Fibroblast of skin of left biceps (primary cell): Measurements from ENCODE around the gene MSRB1.
"Not testable (repeated sequence)": the region's sequence is repeated elsewhere in the genome, so short reads cannot be mapped to it uniquely, and the experiment has no call there.

Experiments
- DNase-seq, 2 experiments: peaks; one replicate each; pipeline ENCODE4 v3.0.0-alpha.2; 2013; ENCODE audit warnings: low read depth in 2 of 2

MSRB1 gene

DNA sequence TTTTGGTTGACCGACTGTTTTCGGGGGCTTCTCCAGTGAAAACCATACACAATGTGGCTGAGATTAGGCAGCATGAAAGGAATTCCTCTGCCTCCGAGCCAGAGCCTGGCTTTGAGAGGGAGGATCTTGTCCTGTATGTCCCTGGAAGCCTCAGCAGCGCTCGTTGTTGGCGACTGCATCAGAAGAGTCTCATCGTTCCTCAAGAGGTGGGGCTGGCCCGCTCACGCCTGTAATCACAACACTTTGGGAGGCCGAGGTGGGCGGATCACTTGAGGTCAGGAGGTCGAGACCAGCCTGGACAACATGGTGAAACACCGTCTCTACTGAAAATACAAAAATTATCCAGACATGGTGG, 39.8 kb downstream of the MSRB1 start:
- DNase-seq: no peak

DNA sequence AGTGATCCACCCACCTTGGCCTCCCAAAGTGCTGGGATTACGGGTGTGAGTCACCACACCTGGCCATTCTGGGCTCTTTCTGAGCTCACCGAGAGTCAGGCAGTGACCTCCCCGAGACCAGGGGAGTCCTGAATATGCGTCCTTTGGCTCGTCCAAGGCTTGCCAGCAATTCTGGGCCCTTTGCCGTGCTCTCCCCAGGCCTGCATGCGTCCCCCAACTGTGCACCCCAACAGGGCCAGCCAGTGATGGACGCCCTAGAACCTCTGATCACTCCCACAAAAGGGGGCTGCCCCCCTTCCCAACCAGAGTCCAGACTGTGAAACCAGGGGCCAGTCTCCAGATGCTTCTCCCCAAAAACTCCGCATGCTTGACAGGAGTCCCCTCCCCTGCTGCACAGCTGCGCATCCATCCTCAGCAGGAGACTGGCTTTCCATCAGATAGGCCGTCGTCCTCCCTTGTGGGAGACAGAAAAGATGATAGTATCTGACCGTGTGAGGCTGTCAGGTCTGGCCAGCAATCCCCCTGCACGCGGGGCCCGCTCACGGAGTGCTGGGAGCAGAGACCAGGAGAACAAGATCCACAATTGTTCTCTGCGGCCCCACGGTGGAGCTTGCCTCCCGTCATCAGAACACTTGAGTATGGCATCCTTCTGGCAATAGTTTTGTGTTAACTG, 40.3 kb downstream of the MSRB1 start:
- no peak for DNase-seq

DNA sequence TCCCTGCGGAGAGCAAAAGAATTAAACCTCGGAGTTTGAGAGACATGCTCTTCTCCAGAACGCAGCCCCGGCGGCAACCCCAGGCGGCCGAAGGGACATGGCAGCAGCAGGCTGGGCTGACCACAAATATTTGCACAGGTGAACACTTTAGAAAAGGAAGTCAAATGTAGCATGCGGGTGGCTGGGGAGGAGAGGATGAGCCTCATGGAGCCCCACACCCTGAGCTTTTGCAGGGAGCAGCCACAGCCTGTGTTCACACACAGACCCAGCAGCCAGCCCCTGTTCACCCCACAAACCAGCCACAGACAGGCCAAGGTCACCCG, 42.6 kb downstream of the MSRB1 start:
- no peak for DNase-seq

DNA sequence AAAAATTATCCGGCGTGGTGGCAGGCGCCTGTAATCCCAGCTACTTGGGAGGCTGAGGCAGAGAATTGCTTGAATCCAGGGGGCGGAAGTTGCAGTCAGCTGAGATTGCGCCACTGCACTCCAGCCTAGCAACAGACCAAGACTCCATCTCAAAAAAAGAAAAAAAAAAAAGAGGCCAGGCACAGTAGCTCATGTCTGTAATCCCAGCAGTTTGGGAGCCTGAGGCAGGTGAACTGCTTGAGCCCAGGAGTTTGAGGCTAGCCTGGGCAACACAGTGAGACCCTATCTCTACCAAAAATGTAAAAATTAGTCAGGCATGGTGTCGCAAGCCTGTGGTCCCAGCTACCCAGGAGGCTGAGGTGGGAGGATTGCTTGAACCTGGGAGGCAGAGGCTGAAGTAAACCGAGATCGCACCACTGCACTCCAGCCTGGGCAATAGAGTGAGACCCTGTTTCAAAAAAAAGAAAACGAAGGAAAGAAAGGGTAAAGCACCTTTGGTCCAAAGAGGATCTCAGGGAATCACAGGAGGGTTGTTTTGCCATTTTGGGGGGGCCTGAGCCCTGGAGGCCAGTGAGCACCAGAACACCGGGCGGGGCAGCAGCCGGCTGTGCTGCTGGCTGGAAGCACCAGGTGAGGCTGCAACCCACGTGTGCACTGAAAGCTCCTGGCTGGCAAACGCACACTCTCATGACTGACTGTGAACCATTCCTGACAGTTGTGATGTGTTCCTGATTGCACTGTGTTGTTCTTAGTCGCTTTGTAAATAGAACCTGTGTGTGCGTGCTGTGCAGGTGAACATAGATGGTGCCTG, 43.2 kb downstream of the MSRB1 start:
- DNase-seq: no peak

DNA sequence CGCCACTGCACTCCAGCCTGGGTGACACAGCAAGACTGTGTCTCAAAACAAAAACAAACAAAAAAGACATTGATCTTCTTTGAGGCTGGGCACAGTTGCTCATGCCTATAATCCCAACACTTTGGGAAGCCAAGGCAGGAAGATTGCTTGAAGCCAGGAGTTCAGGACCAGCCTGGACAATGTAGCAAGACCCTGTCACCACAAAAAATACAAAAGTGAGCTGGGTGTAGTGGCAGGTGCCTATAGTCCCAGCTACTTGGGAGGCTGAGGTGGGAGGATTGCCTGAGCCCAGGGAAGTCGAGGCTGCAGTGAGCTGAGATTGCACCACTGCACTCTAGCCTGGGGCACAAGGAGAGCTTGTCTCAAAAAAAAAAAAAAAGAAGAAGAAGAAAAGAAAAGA, 45.3 kb downstream of the MSRB1 start:
- not testable (repeated sequence) for DNase-seq

DNA sequence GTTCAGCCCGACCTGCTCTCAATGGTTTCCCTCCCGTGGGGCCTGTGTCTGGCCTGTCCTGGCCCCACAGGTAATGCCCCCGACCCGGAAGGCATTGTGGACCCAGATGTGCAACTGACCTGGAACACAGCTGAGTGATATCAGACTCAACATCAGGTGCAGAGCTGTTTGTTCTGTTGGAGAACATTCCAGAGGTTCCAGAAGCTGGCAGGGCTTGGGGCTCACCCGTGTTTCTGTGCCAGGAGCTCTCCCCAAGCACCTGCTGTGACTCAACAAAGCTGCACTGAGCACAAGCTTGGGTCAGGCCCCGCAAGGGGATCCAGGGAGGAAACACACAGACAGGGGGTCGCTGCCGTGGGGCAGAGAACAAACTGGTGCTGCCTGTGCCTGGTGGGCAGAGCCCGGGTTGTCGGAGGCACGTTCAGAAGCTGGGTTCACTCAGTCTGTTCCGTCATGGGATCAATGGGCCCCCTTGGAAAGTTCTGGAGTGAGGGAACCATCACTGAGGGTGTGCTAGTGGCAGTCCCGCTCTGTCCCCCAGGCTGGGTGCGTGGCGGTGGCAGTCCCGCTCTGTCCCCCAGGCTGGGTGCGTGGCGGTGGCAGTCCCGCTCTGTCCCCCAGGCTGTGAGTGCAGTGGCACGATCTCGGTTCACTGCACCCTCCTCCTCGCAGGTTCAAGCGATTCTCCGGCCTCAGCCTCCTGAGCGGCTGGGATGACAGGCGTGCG, 46.9 kb downstream of the MSRB1 start:
- DNase-seq: no peak

DNA sequence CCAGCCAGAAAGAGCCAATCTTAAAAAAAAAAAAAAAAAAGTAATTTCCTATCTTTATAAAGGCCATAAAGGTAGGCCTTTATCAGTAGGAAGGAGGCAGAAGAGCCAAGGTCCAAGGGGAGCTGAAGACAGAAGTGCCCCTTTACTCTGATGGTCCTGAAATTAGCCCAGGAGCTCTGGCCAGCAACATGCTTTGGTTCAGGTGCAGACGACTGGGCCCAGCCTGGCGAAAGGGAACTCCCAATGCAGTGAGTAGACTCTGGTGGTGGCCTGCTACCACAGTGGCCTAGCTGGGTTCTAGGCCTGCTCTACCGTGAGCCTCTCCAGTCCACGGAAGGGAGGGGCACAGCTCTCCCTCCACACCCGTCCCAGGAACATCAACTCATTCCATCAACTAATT, 47.9 kb downstream of the MSRB1 start:
- no peak for DNase-seq

DNA sequence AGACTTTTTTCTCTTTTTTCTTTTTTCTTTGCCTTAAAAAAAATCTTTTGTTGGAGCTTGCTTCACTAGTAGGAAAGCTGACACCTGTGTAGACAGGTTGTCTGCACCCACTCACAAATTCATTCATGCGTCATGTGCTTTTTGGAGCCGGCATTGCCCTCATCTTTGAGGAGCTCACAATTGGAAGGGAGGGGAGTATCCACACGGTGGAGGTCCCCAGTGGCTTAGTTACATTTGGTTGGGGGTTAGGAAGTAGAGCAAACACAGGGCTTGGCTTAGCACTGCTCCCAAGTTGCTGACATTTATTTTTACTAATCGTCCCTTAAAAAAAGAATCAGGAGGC, 52.3 kb downstream of the MSRB1 start:
- no peak for DNase-seq

DNA sequence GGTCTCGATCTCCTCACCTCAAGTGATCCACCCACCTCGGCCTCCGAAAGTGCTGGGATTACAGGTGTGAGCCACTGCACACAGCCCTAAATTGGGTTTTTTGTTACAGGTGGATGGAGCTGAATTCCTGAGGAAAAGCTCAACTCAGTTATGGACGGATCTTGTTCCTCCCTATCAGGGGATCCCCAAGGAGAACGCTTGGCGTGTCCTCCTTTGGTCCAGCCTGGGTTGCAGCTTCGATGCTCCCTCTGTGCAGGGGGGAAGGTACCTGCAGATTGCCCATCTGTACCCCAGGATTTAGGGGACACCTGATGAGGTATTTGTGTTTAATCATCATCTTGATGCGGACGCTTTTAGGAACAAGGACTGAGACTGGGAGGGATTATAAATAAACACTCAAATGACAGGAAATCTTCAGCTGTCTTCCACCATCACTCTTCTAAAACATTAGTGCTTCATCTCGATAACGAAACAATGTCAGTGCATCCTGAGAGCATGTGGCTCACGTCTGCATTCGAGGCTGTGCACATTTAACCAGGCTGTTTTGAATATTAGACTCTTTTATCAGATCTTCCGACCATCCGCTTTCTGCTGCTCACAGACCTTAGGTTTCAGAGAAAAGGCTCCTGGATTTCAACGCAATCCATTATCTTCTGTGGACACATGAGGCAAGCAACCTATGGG, 52.8 kb downstream of the MSRB1 start:
- no peak for DNase-seq
